ELR (cell line): ENCODE results near the gene XRN1.
"Not testable (repeated sequence)": the region's sequence is repeated elsewhere in the genome, so short reads cannot be mapped to it uniquely, and the experiment has no call there.

Source experiments
- DNase-seq: peaks from one replicate; pipeline ENCODE4 v3.0.0-alpha.2; 2015; ENCODE audit warnings: low read depth

XRN1 gene

GRCh38 chr3:142337994-142338393, 109.8 kb downstream of the XRN1 start:
- DNase-seq, result no peak

- DNase-seq, result no peak
These were observed 115.4 kb downstream of the XRN1 start for GRCh38 chr3:142332390-142332789.

GRCh38 chr3:142324275-142324953, 123.4 kb downstream of the XRN1 start:
- DNase-seq, result not testable (repeated sequence)

DNA sequence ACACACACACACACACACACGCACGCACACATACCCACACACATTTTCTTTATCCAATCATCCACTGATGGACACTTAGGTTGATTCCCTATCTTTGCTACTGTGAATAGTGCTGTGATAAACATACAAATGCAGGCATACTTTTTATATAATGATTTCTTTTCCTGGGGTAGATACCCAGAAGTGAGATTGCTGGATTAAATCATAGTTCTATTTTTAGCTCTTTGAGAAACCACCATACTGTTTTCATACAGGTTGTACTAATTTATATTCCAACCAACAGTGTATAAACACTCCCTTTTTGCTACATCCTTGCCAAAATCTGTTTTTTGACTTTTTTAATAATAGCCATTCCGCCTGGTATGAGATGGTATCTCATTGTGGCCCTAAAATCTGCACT, 127.9 kb downstream of the XRN1 start:
- no peak for DNase-seq

DNA sequence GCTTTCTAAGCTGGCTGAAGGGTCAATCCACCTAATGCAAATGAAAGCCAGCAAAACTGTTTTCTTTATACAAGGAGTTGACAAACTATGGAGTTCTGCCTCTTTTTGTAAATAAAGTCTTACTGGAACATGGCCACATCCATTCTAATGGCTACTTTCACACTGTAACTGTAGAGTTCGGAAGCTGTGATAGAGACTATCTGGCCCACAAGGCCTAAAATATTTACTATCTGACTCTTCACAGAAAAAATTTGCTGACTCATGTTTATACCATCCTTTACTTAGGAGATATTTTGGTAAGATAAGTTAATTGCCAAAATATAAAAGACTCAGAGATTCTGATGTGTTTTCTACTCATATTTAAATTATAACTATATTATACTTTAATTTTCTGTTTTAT, 128.7 kb downstream of the XRN1 start:
- DNase-seq, result peak; percentile 78

GRCh38 chr3:142318331-142318730, 129.5 kb downstream of the XRN1 start:
- peak; percentile 5 for DNase-seq

GRCh38 chr3:142315978-142316388, 131.9 kb downstream of the XRN1 start:
- not testable (repeated sequence) for DNase-seq

- DNase-seq, result peak; percentile 82
These were observed 132.8 kb downstream of the XRN1 start for GRCh38 chr3:142315083-142315482.

GRCh38 chr3:142310439-142310838, 137.4 kb downstream of the XRN1 start:
- DNase-seq, result no peak

GRCh38 chr3:142302847-142303246, 145.0 kb downstream of the XRN1 start:
- not testable (repeated sequence) for DNase-seq

GRCh38 chr3:142298626-142299025, 149.2 kb downstream of the XRN1 start:
- no peak for DNase-seq

DNA sequence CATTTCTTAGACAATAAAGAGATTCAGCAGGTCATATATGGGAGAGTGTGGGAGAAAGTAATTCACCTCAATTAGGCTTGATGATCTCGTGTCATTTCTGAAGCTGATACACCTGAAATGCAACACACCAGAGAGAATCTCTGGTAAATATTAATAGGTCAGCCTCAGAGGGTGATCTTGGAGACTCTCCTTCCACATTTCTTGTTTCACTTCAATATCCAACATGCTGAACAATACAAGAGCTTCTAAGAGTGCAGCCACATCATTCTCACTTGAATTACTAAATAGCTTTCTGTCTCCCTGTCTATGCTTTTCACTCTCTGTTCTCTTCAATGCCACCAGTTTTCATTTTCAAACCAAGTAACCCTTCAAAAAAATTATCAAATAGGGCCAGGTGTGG, 151.3 kb downstream of the XRN1 start:
- no peak for DNase-seq

- peak; percentile 42 for DNase-seq
These were observed 159.8 kb downstream of the XRN1 start for GRCh38 chr3:142287866-142288638.

DNA sequence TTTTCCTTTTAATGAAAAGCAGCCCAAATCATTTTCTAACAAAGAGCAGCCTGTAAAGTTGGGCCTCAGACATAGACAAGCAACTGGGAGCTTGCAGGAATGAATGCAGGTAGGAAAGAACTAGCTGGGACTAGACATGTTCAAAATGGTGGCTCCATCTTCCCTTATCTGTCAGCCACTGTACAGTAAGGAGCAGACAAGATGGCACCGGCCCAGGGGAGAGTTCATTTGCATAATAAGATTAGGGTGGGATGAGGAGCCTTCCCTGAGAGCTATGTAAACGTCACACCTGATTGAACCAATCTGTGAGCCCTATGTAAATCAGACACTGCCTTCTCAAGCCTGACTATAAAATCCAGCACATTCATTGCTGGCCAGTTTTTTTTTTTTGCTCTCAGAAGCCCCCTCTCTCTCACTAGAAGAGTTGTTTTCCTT, 162.7 kb downstream of the XRN1 start:
- DNase-seq, result no peak

- DNase-seq, result no peak
These were observed 165.3 kb downstream of the XRN1 start for GRCh38 chr3:142282503-142282902.

- no peak for DNase-seq
These were observed 166.4 kb downstream of the XRN1 start for GRCh38 chr3:142281474-142281873.

DNA sequence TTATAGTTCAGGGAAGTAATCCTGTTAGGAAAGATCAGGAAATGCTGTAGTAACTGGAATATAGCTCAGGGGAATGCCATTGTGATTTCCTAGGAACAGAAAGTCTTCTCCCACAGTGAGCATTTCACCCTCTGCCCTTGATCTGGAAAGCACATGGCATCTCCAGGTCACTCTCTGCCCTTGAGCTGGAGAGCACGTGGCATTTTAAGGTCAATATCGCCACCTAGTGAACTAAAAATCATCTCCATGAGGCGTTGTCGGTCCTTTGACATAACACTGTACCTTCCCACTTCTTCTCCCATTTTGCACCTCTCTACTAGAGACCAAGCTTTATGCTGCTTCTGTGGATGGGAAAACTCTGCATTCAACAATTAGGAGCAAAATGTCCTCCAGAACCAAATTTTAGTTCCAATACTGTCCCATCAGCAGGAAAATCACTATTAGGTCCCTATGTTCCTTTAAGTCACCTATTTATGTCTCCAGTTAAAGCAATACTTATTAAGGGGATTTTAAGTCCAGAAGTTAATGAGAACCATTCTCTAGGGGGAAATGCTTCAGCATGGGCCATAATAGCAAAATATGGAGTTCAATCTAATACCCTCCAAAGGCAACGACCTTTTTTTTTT, 167.8 kb downstream of the XRN1 start:
- peak; percentile 84 for DNase-seq

DNA sequence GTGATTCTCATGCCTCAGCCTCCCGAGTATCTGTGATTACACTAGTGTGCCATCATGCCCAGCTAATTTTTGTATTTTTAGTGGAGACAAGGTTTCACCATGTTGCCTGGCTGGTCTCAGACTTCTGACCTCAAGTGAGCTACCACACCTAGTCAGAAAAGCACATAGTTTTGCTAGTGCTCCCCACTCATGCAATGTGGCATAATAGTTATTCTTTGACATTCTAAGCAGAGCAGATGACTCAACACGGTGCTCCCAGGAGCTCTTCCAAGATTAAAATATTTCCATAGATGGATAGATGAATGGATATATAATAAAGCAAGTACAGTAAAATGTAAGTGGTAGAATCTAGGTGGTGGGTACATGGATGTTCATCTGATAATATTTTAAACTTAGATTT, 169.4 kb downstream of the XRN1 start:
- peak; percentile 23 for DNase-seq

- DNase-seq, result peak; percentile 45
These were observed 171.1 kb downstream of the XRN1 start for GRCh38 chr3:142276781-142277180.

DNA sequence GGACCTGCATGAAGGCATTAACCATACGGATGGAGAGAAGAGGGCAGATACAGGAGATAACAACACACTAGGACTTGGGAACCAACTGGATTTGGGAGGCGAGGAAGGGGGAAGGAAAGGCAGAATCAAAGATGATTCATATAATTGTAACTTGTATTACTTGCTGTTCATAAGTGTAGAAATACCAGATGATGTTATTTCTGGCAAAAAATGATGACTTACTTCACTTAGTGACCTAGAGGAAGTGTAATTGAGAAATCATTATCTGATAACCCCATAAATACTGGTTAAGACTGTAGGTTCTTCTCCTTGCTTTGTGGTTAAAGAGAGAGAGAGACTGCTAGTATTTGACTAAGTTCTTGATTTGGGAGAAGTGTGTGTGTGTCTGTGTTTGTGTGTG, 172.0 kb downstream of the XRN1 start:
- DNase-seq, result peak; percentile 78

- DNase-seq, result no peak
These were observed 172.9 kb downstream of the XRN1 start for GRCh38 chr3:142274908-142275307.

DNA sequence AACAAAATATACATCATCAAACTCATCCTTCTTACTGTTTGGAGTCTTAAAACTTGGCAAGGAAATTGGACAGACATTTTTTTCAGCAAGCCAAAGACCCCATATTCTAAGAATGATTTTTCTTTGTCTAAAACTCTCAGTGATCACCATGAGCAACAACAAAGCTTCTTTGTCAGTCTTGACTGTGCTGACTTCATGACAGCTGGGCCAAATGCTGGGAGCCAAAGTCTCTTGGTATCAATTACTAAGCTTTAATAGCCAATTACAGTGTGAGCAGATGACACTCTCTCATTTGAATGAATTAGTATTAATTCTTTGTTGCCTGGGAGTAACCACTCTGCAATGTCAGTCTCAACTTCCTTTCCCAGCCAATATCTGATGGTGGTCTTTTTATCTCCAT, 174.3 kb downstream of the XRN1 start:
- no peak for DNase-seq
